IMR-90 (cell line): ENCODE measurements around the gene LNX1. TPM values are rescaled to one million over a fixed set of nuclear protein-coding genes. Genes with fewer than 3 reads are reported as not detected.

ENCODE experiments used
- ATAC-seq: fragments of 200-7000 bp; cut with Tn5 transposase; 2 replicates; pipeline ENCODE4 v1.9.1; 2020; ENCODE audit warnings: low read depth, mild to moderate bottlenecking, moderate library complexity
- BruUV-seq: library from RNA; stranded (reverse); fragments of 400-500 nt; replicated peaks from 2 replicates; lab custom pipeline; 2021; lab: Mats Ljungman, UMichigan
- CTCF ChIA-PET: fragments of 300-600 bp; formaldehyde crosslinking; extraction: SDS; loops from one replicate; lab custom pipeline; 2021; ENCODE audit warnings: antibody characterized with exemption; lab: Yijun Ruan, JAX
- POLR2A ChIA-PET: fragments of 300-600 bp; sonication (Branson Sonifier 250); formaldehyde crosslinking; loops from one replicate; lab custom pipeline; 2022; ENCODE audit warnings: antibody characterized with exemption; ENCODE audit not compliant: unreplicated experiment; lab: Charles Lee
- DNase-seq: peaks from one replicate; pipeline ENCODE4 v3.0.0; 2013
- H2AFZ ChIP-seq: replicated peaks from 2 replicates; pipeline ENCODE3; 2013; ENCODE audit warnings: low read length, mild to moderate bottlenecking; ENCODE audit not compliant: poor library complexity
- H2AK5ac ChIP-seq: 2 replicates; pipeline ENCODE4 v1.6.1; 2013; ENCODE audit warnings: low read depth, low read length, inconsistent platforms
- H2AK9ac ChIP-seq: replicated peaks from 2 replicates; pipeline ENCODE3; 2013; ENCODE audit warnings: mild to moderate bottlenecking, low read depth, low read length, moderate library complexity; ENCODE audit not compliant: poor library complexity
- H2BK120ac ChIP-seq: 2 replicates; pipeline ENCODE4 v1.6.1; 2013; ENCODE audit warnings: low read depth, low read length, inconsistent platforms
- H2BK15ac ChIP-seq: 3 replicates; pipeline ENCODE4 v1.6.1; 2013; ENCODE audit warnings: low read depth, low read length, inconsistent platforms
- H2BK20ac ChIP-seq: 2 replicates; pipeline ENCODE4 v1.6.1; 2013; ENCODE audit warnings: low read depth, mild to moderate bottlenecking, inconsistent platforms, low read length, moderate library complexity
- H2BK5ac ChIP-seq: 2 replicates; pipeline ENCODE4 v1.6.1; 2013; ENCODE audit warnings: mild to moderate bottlenecking, low read depth, low read length, inconsistent platforms; ENCODE audit not compliant: poor library complexity, severe bottlenecking
- H3K14ac ChIP-seq: replicated peaks from 2 replicates; pipeline ENCODE4 v1.6.1; 2013; ENCODE audit warnings: low read depth, low read length, inconsistent platforms
- H3K18ac ChIP-seq: 2 replicates; pipeline ENCODE4 v1.6.1; 2013; ENCODE audit warnings: low read depth, low read length, control low read depth
- H3K23ac ChIP-seq: 2 replicates; pipeline ENCODE4 v1.6.1; 2013; ENCODE audit warnings: low read depth, low read length, inconsistent platforms
- H3K27ac ChIP-seq: 2 replicates; pipeline ENCODE4 v1.5.1; 2013; ENCODE audit warnings: mild to moderate bottlenecking, control low read depth, low read length; ENCODE audit not compliant: insufficient read depth
- H3K27me3 ChIP-seq: 2 replicates; pipeline ENCODE4 v1.6.1; 2013; ENCODE audit warnings: low read length; ENCODE audit not compliant: control insufficient read depth, insufficient read depth
- H3K36me3 ChIP-seq: 2 replicates; pipeline ENCODE4 v1.6.1; 2013; ENCODE audit warnings: low read length, mixed read lengths; ENCODE audit not compliant: control insufficient read depth, insufficient read depth
- H3K4ac ChIP-seq: 2 replicates; pipeline ENCODE4 v1.6.1; 2013; ENCODE audit warnings: low read depth, low read length, inconsistent platforms
- H3K4me1 ChIP-seq: 2 replicates; pipeline ENCODE4 v1.6.1; 2013; ENCODE audit warnings: low read length, mixed read lengths; ENCODE audit not compliant: control insufficient read depth, insufficient read depth
- H3K4me2 ChIP-seq: 2 replicates; pipeline ENCODE4 v1.6.1; 2013; ENCODE audit warnings: low read depth, mild to moderate bottlenecking, control low read depth, low read length, moderate library complexity
- H3K4me3 ChIP-seq: 2 replicates; pipeline ENCODE4 v1.5.1; 2013; ENCODE audit warnings: low read depth, mild to moderate bottlenecking, control low read depth, low read length, moderate library complexity; ENCODE audit not compliant: insufficient read depth
- H3K56ac ChIP-seq: 2 replicates; pipeline ENCODE4 v1.6.1; 2013; ENCODE audit warnings: low read length, inconsistent platforms; ENCODE audit not compliant: insufficient read depth; ENCODE audit errors: extremely low read depth
- H3K79me1 ChIP-seq, 2 experiments: 2 replicates each; pipeline ENCODE4 v1.6.1; 2013; ENCODE audit warnings: low read length in 2 of 2, inconsistent platforms in 1 of 2, low read depth in 1 of 2
- H3K9ac ChIP-seq: 2 replicates; pipeline ENCODE4 v1.6.1; 2013; ENCODE audit warnings: low read depth, low read length, control low read depth
- H3K9me1 ChIP-seq: 2 replicates; pipeline ENCODE4 v1.6.1; 2013; ENCODE audit warnings: low read length, inconsistent platforms; ENCODE audit not compliant: insufficient read depth
- H3K9me3 ChIP-seq: 2 replicates; pipeline ENCODE4 v1.6.1; 2013; ENCODE audit warnings: low read length; ENCODE audit not compliant: control insufficient read depth, insufficient read depth
- H4K20me1 ChIP-seq: 2 replicates; pipeline ENCODE4 v1.6.1; 2013; ENCODE audit warnings: low read length, inconsistent platforms; ENCODE audit not compliant: insufficient read depth
- H4K5ac ChIP-seq: 2 replicates; pipeline ENCODE4 v1.6.1; 2013; ENCODE audit warnings: mild to moderate bottlenecking, low read depth, low read length, control low read depth
- H4K8ac ChIP-seq, 2 experiments: 2 replicates each; pipeline ENCODE4 v1.6.1; 2013; ENCODE audit warnings: low read depth in 2 of 2, low read length in 2 of 2, control low read depth in 1 of 2, inconsistent platforms in 1 of 2
- H4K91ac ChIP-seq: 2 replicates; pipeline ENCODE4 v1.6.1; 2013; ENCODE audit warnings: low read depth, low read length, inconsistent platforms; ENCODE audit not compliant: insufficient read depth
- CEBPB ChIP-seq: IDR thresholded peaks from 2 replicates; pipeline ENCODE4 v1.6.1; 2012; ENCODE audit warnings: low read depth, low read length, improper control_type of control experiment
- dilution Hi-C: fragments of 300-500 bp; cut with HindIII; formaldehyde crosslinking; loops from one replicate; pipeline ENCODE4 v1.14.3; 2018; ENCODE audit warnings: low sequenced_read_pairs; ENCODE audit not compliant: unreplicated experiment
- in situ Hi-C: fragments of 300-500 bp; cut with MboI; formaldehyde crosslinking; loops from 3 replicates; pipeline ENCODE4 v1.14.3; 2019; ENCODE audit warnings: low sequenced_read_pairs, inconsistent platforms, mixed read lengths
- intact Hi-C: fragments of 100-400 bp; cut with micrococcal nuclease; formaldehyde crosslinking; loops from 2 replicates; pipeline ENCODE4 v1.10.0; 2022
- polyA plus RNA-seq, 3 experiments: library from polyadenylated mRNA; depleted of rRNA; stranded (reverse); fragments of >200 nt; gene quantifications; 2 replicates each; pipeline ENCODE4 v1.2.3, GENCODE V29; 2012; ENCODE audit warnings: low replicate concordance in 1 of 3
- total RNA-seq: library from RNA; depleted of rRNA; stranded (reverse); fragments of >200 nt; gene quantifications from 2 replicates; pipeline ENCODE4 v1.2.3, GENCODE V29; 2012

LNX1 gene
- total and polyA plus RNA-seq, 2 of the 4 experiments (the other 2 are of a cell fraction): 0.15 to 0.36 TPM

DNA sequence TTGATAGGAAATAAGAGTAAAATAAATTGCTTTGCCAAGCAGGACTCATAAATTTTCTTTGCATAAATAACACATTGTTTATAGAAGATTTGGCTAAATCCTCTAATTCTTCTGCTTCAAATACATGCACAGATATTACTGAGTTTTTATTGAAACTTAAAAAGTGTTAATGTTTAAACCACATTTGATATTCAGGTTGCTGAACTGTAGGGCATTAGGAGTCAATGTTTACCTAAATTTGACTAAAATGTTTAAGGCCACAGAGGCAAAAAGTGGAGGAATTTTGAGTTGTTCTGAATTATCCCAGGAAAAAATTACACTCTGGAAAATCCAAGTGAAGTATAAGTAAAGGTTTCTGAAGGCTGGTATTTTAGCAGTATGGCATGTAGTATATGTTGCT, 135.1 kb downstream of the LNX1 start:
- no peak overlapping the region for H3K56ac ChIP-seq
- peaks cover 22% of the 10 kb centered on the region for H3K36me3 ChIP-seq
- no peak overlapping the region for H3K18ac ChIP-seq

More for the DNA sequence above, 135.1 kb downstream of the LNX1 start:
- Histone ChIP-seq H3K27me3 (no peaks in the 10 kb centered on the region), H3K79me1 (peaks cover 21 to 31% of the 10 kb centered on the region in 2 experiments), H3K14ac (no peak overlapping the region), H3K9me3 (no peaks in the 10 kb centered on the region), H3K27ac (no peak overlapping the region), H2BK5ac (no peak overlapping the region), H2AFZ (no peak overlapping the region), H3K23ac (no peak overlapping the region), H4K5ac (no peak overlapping the region), H3K4me3 (no peak overlapping the region), H3K9ac (no peak overlapping the region), H3K4me1 (peaks cover 6% of the 10 kb centered on the region), H3K4ac (no peak overlapping the region), H2AK5ac (no peak overlapping the region), H2AK9ac (no peak overlapping the region), H3K9me1 (peaks cover 4% of the 10 kb centered on the region), H2BK15ac (no peak overlapping the region), H4K20me1 (no peaks in the 10 kb centered on the region), H3K4me2 (no peak overlapping the region), H2BK20ac (no peak overlapping the region), H2BK120ac (no peak overlapping the region), H4K91ac (no peak overlapping the region), H4K8ac (no peak overlapping the region)
- intact Hi-C loops: loop anchor here (10.0 kb wide), 1 partner anchor 261 kb away; no protein-coding TSS in a partner anchor
- dilution Hi-C loops: no loop called here
- POLR2A ChIA-PET: no interaction called here
- CTCF ChIA-PET: no interaction called here
- no peak for DNase-seq
- no TSS peak for BruUV-seq
- TF ChIP-seq CEBPB: no peak
- no peak for ATAC-seq
- in situ Hi-C loops: no loop called here
